HEK293T (cell line): ENCODE measurements around the gene KIT.

Experiments used
- BHLHE40 ChIP-seq: fragments of 450-650 bp; IDR thresholded peaks from 2 replicates; pipeline ENCODE4 v1.6.1; 2016; ENCODE audit warnings: mild to moderate bottlenecking, moderate library complexity, borderline replicate concordance
- HDGF ChIP-seq: fragments of 450-650 bp; IDR thresholded peaks from 2 replicates; pipeline ENCODE4 v1.6.1; 2017; ENCODE audit warnings: antibody characterized with exemption, borderline replicate concordance

- TF ChIP-seq HDGF: no peak
- no peak for TF ChIP-seq BHLHE40
These were observed 32.4 kb upstream of the KIT start for GRCh38 chr4:54625391-54625790.
